HG02870 (cell line): Measurements from ENCODE around the gene UBE2E2.

Experiments
- ATAC-seq: cut with Tn5 transposase; IDR thresholded peaks from one replicate; pipeline ENCODE4 v1.9.1; 2021; ENCODE audit warnings: mild to moderate bottlenecking, moderate library complexity; ENCODE audit not compliant: unreplicated experiment

The UBE2E2 gene

DNA sequence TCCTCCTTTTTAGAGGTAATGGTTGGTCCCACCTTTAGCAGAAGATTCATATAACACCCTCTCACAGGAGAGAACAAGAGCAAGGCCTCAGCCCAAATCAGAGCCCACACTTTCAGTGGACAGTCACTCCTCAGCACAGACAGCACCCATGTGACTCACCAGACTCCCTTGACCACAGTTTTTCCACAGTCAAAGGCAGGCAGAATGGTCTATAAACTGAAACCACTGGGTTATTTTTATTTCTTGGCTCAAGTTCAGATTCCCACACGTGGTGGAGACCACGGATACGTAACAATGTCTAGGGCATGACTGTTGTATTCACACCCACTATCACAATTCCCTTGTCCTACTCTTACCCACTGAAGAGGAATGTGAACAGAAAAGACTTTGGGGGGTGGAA lies 364.8 kb downstream of the UBE2E2 start:
- no peak for ATAC-seq

DNA sequence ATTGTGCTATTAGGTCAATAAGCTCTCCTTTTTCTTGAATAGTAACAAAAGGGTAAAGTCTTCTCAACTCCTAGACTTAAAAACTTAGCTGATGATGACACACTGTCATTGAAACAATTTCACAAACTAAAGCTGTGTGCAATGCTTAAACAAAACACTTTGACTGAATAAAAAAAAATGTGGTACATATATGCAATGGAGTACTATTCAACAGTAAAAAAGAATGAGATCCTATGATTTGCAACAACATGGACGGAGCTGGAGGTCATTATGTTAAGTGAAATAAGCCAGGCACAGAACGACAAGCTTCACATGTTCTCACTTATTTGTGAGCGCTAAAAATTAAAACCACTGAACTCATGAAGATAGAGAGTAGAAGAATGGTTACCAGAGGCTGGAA lies 370.7 kb downstream of the UBE2E2 start:
- no peak for ATAC-seq

GRCh38 chr3:23574822-23575315 lies 371.7 kb downstream of the UBE2E2 start:
- ATAC-seq: no peak

DNA sequence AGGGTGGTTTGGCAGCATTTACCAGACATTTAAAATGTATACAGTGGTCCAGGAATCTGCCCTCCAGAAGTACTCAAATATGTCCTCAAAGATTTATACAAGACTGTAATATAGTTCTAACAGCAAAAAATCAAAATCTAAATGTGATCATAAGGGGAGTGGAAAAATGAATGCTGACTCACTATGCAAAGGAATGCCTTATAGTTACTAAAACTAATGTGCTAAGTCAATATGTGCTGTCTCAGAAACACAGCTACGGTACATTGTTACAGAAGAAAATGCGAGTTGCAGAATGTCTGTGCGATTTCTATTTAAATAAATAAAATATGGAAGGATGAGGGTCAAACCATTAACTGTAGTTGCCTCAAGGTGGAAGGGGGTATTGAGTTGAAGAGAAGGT lies 372.6 kb downstream of the UBE2E2 start:
- ATAC-seq: no peak

- ATAC-seq: no peak
Observed at GRCh38 chr3:23576379-23576959, 373.3 kb downstream of the UBE2E2 start.

DNA sequence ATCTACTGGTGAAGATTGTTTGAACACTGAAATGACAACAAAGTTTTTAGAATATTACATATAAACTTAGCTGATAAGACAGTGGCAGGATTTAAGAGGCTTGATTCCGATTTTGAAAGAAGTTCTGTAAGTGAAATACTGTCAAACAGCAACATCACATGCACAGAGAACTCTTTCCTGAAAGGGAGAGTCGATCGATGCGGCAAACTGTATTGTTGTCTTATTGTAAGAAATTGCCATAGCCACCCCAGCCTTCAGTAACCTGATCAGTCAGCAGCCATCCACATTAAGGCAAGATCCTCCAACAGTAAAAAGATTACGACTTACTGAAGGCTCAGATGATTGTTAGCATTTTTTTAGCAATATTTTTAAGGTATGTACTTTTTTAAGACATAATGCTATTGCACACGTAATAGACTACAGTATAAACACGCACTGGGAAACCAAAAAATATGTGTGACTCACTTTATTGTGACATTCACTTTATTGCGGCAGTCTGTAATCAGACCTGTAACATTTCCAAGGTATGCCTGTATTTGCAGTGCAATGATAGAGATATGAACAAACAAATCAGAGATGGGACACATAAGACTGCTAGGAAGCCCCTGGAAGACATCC lies 377.1 kb downstream of the UBE2E2 start:
- no peak for ATAC-seq

GRCh38 chr3:23583980-23584740 lies 381.0 kb downstream of the UBE2E2 start:
- no peak for ATAC-seq

DNA sequence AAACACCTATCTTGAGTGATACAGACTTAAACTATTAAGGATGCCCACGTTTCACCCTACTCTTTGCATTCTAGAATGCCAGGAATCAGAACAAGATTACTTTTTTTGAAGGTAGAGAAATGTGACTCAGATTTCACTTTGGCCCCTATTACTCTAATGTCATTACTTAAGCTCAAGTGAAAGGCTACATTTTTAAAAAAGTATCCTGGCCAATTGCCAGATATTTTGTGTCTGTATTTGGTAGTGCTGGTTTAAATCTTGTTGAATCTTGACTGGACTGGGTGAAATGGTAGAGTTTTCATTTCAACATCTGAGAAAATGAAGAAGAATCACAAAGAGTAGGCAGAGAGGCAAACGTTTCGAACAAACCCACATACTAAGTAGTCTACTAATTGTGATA lies 384.4 kb downstream of the UBE2E2 start:
- ATAC-seq: no peak

DNA sequence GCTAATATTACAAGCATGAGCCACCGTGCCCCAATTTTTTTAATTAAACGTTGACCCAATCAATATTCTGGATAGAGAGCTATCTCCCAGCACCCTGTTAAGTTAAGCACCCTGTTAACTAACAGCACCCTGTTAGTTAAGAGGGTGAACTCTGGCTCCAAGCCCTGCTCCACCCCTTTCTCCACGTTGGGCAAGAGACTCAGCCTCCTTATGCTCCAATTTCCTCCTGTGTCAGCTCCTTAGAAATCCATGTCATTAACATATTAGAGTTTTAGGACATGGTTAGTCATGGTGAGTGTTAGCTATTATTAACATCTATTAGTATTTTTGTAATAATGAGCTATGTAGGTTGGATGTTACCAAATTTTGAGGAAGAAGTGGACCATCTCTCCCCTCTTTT lies 385.4 kb downstream of the UBE2E2 start:
- no peak for ATAC-seq

DNA sequence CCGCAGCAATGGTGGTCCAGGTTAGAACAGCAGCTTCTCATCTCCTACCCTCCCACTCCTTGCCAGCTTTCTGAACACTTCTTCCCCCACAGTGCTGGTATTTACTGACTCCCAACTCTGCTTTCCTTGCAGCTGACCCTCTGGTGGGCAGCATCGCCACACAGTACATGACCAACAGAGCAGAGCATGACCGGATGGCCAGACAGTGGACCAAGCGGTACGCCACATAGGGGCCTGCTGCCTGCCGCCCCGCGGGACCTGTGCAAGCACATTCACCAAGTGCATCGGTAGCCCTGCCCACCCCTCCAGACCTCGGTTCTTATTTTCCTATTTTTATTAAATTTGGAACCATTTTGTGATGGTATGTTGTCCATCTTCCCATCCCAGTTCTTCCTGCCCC lies 386.5 kb downstream of the UBE2E2 start:
- ATAC-seq: no peak

- ATAC-seq: peak; percentile 86
Observed at GRCh38 chr3:23590424-23591273, 387.5 kb downstream of the UBE2E2 start.

GRCh38 chr3:23591374-23591773 lies 388.2 kb downstream of the UBE2E2 start:
- ATAC-seq: no peak

DNA sequence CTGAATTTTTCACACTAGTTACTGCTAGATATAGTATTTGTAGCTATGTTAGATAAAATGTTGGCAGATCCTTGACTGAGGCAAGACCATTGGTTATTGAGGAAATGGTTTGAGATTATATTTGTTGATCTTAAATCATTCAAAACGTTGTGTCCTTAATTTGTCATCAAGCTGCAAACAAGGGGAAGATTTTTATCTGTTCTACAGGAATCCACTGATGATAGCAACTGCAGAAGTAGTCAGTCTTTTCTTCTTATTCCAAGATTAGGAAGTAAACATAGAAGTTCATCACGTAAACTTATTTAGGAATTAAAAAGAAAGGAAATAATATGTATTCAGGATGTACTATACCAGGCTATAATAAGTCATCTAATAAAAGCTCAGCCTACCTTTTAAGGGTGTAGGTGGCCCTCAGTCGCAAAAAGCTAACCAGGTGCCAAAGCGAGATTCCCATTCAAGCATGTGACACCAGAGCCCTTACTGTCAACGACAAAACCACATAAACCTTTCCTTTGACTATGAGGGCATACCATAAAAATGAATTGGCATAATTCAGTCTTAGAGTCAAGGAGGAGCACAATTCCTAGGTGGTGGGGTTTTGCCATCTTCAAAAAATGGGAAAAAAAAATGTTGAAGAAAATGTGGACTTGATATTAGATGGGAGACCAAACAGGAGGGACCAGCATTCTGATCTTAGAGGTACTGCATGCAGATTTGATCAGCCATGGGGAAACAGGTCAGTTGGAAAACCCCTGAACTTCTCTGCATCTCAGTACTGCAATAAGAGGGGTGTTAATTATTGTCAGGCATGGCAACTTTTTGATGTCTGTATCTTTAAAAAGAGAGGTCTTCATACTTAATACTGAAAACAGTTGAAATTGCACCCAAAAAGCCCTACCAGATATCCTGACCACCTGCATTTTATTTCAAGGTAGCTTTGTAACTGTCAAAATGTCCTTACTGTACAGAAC lies 390.1 kb downstream of the UBE2E2 start:
- ATAC-seq: peak; percentile 39

GRCh38 chr3:23594066-23594465 lies 390.9 kb downstream of the UBE2E2 start:
- no peak for ATAC-seq

GRCh38 chr3:23594894-23595670 lies 392.0 kb downstream of the UBE2E2 start:
- no peak for ATAC-seq

DNA sequence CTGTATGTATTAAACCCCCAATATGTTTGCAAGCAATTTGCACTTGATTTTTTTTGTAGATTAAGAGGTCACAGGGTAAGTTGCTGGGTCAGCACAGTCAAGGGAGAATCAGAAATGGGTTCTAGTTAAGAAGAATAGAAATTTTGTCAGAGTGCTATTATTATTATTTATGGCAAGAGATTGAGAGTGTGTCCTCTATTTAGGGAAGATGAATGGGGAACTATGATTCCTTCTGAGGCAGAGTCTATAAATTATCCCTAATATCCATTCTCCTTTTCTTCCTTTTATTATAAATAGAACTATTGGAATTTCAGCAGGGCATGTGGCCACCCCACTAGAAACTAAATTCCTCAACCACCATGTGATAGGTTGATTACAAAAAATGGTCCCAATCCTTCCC lies 392.7 kb downstream of the UBE2E2 start:
- ATAC-seq: no peak

DNA sequence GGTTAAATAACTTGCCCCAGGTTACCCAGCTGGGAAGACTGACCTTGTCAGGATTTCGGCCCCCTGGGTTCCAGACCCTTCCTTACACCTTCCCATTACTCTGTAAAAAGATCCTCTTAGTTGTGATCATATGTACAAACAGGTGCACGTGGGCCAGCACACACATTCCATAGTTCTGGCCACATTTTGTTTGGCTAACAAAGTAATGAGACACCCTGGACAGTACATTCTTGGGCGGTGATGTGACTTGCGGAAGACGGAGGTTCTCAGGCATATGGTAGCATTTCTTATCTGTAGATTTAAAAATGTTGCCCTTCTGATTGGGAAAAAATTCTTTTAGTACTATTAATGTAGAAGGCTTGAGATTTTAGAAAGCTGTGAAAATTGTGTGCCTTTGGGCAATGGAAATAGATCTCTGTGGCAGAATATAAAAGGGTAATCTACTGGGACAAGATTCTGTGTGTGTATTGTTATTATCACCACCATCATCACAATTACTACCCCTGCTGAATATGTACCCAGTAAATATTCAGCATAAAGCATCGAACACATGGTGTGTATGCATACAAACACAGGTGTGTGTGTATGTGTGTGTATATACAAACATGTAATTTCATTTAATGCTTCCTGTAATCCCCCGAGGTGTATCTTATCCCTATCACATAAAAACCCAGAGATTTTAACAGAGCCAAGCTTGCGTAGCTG lies 397.2 kb downstream of the UBE2E2 start:
- no peak for ATAC-seq

DNA sequence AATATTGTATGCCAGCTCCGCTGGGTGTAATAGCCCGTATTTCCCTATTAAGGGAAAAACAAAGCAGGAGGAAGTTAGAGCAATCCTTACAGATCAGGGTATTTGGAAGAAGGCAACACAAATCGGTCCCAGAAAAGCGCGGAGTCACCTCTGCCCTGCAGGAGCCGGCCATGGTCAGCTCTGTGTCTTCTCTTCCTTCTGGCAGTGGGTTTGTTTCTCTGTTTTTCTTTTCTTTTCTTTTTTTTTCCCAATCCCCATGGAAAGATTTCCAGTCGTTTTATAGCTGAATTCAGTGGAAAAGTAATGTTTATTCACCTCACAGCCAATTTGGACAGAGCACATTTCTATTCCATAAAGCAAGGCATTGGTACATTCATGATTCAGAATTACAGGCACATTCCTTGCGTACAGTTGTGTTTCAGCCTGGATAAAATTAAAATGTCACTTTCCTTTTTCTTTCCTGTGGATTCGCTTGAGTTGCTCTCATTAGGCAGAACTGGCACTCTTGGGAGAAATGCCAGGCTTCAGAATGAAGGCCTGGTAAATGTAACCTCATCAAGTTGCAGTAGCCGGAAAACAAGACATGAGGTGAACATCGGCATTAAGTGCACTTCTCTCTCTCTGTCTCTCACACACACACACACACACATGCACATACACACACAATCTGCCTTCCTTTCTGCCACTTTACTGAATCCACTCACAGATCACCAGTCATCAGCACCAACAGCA lies 398.1 kb downstream of the UBE2E2 start:
- no peak for ATAC-seq
